ENCODE measurements around the gene RUNX1. TPM values are rescaled to one million over a fixed set of nuclear protein-coding genes. Genes with fewer than 3 reads are reported as not detected.
A peak's percentile ranks its signal among the peaks of the same experiment; 100 is the strongest.

The RUNX1 gene
- total and polyA plus RNA-seq, 2 donors (not counting 1 experiment from before 2014, with no cell fraction given) = 26.3 to 73.0 TPM

- ATAC-seq (ENCODE audit: low read depth) (no peak), DNase-seq (no peak)
- ChIA-PET POLR2A (interaction anchor here (0.6 to 3.1 kb wide), 7 partner anchors 22 to 138 kb away, joined by 3 to 19 read pairs (median 4); partner anchors contain the start of gene RUNX1), CTCF (interaction anchor here (0.6 to 5.1 kb wide), 14 partner anchors 9 to 1107 kb away, joined by 3 to 47 read pairs (median 3); partner anchors contain the start of gene RUNX1)
- H3K27me3 ChIP-seq (replicated peaks in 1 of 4; ENCODE audit: control extremely low read depth in 1 of 4, control insufficient read depth in 3 of 4, insufficient read depth in 4 of 4, low read length in 3 of 4) = no peaks in the 10 kb centered on the region
- peaks cover 62% of the 10 kb centered on the region for H4K20me1 ChIP-seq (ENCODE audit: control insufficient read depth, insufficient read depth, low read length, poor library complexity, severe bottlenecking)
- no peaks in the 10 kb centered on the region for H3K9me3 ChIP-seq (ENCODE audit: control extremely low read depth in 1 of 3, control insufficient read depth in 2 of 3, insufficient read depth in 1 of 3, low read length in 2 of 3)
- H2AFZ ChIP-seq (ENCODE audit: insufficient read depth, low read depth, low read length, poor library complexity, severe bottlenecking) = peak overlapping the region; percentile 31
- H3K79me2 ChIP-seq (ENCODE audit: control insufficient read depth, insufficient read depth, low read length) = peaks cover 73% of the 10 kb centered on the region
- peaks cover 2 to 15% of the 10 kb centered on the region in 2 experiments for H3K36me3 ChIP-seq (replicated peaks in 1 of 2; ENCODE audit: control extremely low read depth in 1 of 2, control insufficient read depth in 1 of 2, extremely low read depth in 1 of 2, insufficient read depth in 2 of 2, low read length in 1 of 2)
- intact Hi-C loops (cut with micrococcal nuclease) = loop anchor here (1.0 to 5.0 kb wide), 4 partner anchors 22 to 137 kb away; no protein-coding TSS in a partner anchor
- peak overlapping the region; percentile 58 for H3K4me3 Mint-ChIP-seq
- H3K27ac ChIP-seq (ENCODE audit: low read length in 2 of 2) = peak overlapping the region; percentile 46 to 87
- H3K4me1 Mint-ChIP-seq = peaks cover 63% of the 10 kb centered on the region
- H3K4me1 ChIP-seq (ENCODE audit: control insufficient read depth in 2 of 2, insufficient read depth in 2 of 2, low read length in 2 of 2) = peaks cover 42 to 45% of the 10 kb centered on the region in 2 donors
- WGBS (ENCODE audit: insufficient coverage) = no CpG with 5 or more reads among the region's 5 CpGs
- peak overlapping the region; percentile 69 for H3K4me2 ChIP-seq (replicated peaks; ENCODE audit: low read depth, low read length, poor library complexity, severe bottlenecking)
- TF ChIP-seq EZH2 (IDR thresholded peaks at IDR 0.05; ENCODE audit: borderline replicate concordance, insufficient read depth, low read depth, low read length, poor library complexity, severe bottlenecking) = no peak
- TF ChIP-seq CTCF (IDR thresholded peaks at IDR 0.05) = no peak
- H3K4me3 ChIP-seq (ENCODE audit: control extremely low read depth in 1 of 5, extremely low read depth in 1 of 5, insufficient read depth in 1 of 5, low read depth in 2 of 5, low read length in 4 of 5) = peak overlapping the region; percentile 11 to 65 (median 53)
- H3K9me3 Mint-ChIP-seq (ENCODE audit: insufficient read depth) = no peaks in the 10 kb centered on the region
- H3K9ac ChIP-seq (ENCODE audit: low read length) = peak overlapping the region; percentile 43
- H3K27ac Mint-ChIP-seq = peak overlapping the region; percentile 99
- no peaks in the 10 kb centered on the region for H3K27me3 Mint-ChIP-seq
Measured at GRCh38 chr21:35026153-35026500, 23.0 kb downstream of the RUNX1 start.

Data from B cell (primary cell).